ENCODE results near the gene HABP2.

HABP2 gene

GRCh38 chr10:113560071-113560470, 7.2 kb downstream of the HABP2 start:
- DNase-seq = no peak

GRCh38 chr10:113561214-113561613, 8.4 kb downstream of the HABP2 start:
- no peak for DNase-seq

- no peak for DNase-seq
These were observed 9.2 kb downstream of the HABP2 start for GRCh38 chr10:113562069-113562468.

- no peak for DNase-seq
These were observed 9.9 kb downstream of the HABP2 start for GRCh38 chr10:113562704-113563103.

- no peak for DNase-seq
These were observed 10.6 kb downstream of the HABP2 start for GRCh38 chr10:113563306-113564088.

GRCh38 chr10:113565364-113565763, 12.5 kb downstream of the HABP2 start:
- DNase-seq = no peak

- no peak for DNase-seq
These were observed 14.0 kb downstream of the HABP2 start for GRCh38 chr10:113566888-113567287.

- no peak for DNase-seq
These were observed 16.7 kb downstream of the HABP2 start for GRCh38 chr10:113569576-113569975.

GRCh38 chr10:113572520-113573290, 19.9 kb downstream of the HABP2 start:
- DNase-seq = no peak

GRCh38 chr10:113573368-113573767, 20.5 kb downstream of the HABP2 start:
- no peak for DNase-seq

- no peak for DNase-seq
These were observed 24.0 kb downstream of the HABP2 start for GRCh38 chr10:113576852-113577251.

GRCh38 chr10:113578773-113579172, 25.9 kb downstream of the HABP2 start:
- DNase-seq = no peak

GRCh38 chr10:113581092-113581491, 28.2 kb downstream of the HABP2 start:
- DNase-seq = no peak

GRCh38 chr10:113583571-113583970, 30.7 kb downstream of the HABP2 start:
- no peak for DNase-seq

GRCh38 chr10:113585949-113586348, 33.1 kb downstream of the HABP2 start:
- no peak for DNase-seq

- DNase-seq = no peak
These were observed 36.4 kb downstream of the HABP2 start for GRCh38 chr10:113589201-113589770.

GRCh38 chr10:113590581-113590980, 37.7 kb downstream of the HABP2 start:
- DNase-seq = no peak

- DNase-seq = no peak
These were observed 39.5 kb downstream of the HABP2 start for GRCh38 chr10:113592380-113592779.

GRCh38 chr10:113594652-113595051, 41.8 kb downstream of the HABP2 start:
- DNase-seq = no peak

GRCh38 chr10:113600569-113600968, 47.7 kb downstream of the HABP2 start:
- DNase-seq = no peak

- no peak for DNase-seq
These were observed 50.4 kb downstream of the HABP2 start for GRCh38 chr10:113603057-113603777.

- DNase-seq = no peak
These were observed 51.7 kb downstream of the HABP2 start for GRCh38 chr10:113604572-113604971.

- DNase-seq = no peak
These were observed 52.6 kb downstream of the HABP2 start for GRCh38 chr10:113605268-113605978.

Data from NCI-H1092 (cell line).